GM23338 (cell line): Measurements from ENCODE around the gene VWCE. TPM values are rescaled to one million over a fixed set of nuclear protein-coding genes. Genes with fewer than 3 reads are reported as not detected.

Experiments
- ATAC-seq: fragments of 200-7000 bp; cut with Tn5 transposase; 3 replicates; pipeline ENCODE4 v1.9.1; 2020
- DNase-seq: peaks from one replicate; pipeline ENCODE4 v3.0.0-alpha.2; 2015; ENCODE audit warnings: low spot score
- H2AFZ ChIP-seq: fragments of 200-600 bp; sonication (generic); 2 replicates; pipeline ENCODE4 v1.8.0; 2016; ENCODE audit warnings: antibody characterized with exemption, mild to moderate bottlenecking, moderate library complexity
- H3F3A ChIP-seq: fragments of 200-600 bp; sonication (generic); replicated peaks from 2 replicates; pipeline ENCODE4 v1.8.0; 2017; ENCODE audit warnings: antibody characterized with exemption, mixed run types, low read depth
- H3K27ac ChIP-seq: fragments of 200-600 bp; sonication (generic); 2 replicates; pipeline ENCODE4 v1.6.1; 2016; ENCODE audit warnings: low read depth
- H3K27me3 ChIP-seq: fragments of 200-600 bp; sonication (generic); 2 replicates; pipeline ENCODE4 v1.8.0; 2016; ENCODE audit warnings: mild to moderate bottlenecking, mixed run types, moderate library complexity; ENCODE audit not compliant: insufficient read depth
- H3K36me3 ChIP-seq: fragments of 200-600 bp; sonication (generic); 2 replicates; pipeline ENCODE4 v1.8.0; 2016; ENCODE audit warnings: mild to moderate bottlenecking; ENCODE audit not compliant: insufficient read depth
- H3K4me1 ChIP-seq: fragments of 200-600 bp; sonication (generic); 2 replicates; pipeline ENCODE4 v1.8.0; 2016; ENCODE audit warnings: mild to moderate bottlenecking, moderate library complexity; ENCODE audit not compliant: insufficient read depth
- H3K4me2 ChIP-seq: fragments of 200-600 bp; sonication (generic); 2 replicates; pipeline ENCODE4 v1.7.1; 2017; ENCODE audit warnings: mixed run types
- H3K4me3 ChIP-seq: fragments of 200-600 bp; sonication (generic); 2 replicates; pipeline ENCODE4 v1.6.1; 2016; ENCODE audit warnings: mixed run types
- H3K79me2 ChIP-seq: fragments of 200-600 bp; sonication (generic); replicated peaks from 2 replicates; pipeline ENCODE4 v1.8.0; 2017; ENCODE audit warnings: mild to moderate bottlenecking; ENCODE audit not compliant: insufficient read depth
- H3K9me2 ChIP-seq: fragments of 200-600 bp; sonication (generic); 2 replicates; pipeline ENCODE4 v1.8.0; 2017; ENCODE audit not compliant: insufficient read depth
- H4K20me1 ChIP-seq: fragments of 200-600 bp; sonication (generic); replicated peaks from 2 replicates; pipeline ENCODE4 v1.8.0; 2017; ENCODE audit warnings: mild to moderate bottlenecking; ENCODE audit not compliant: insufficient read depth
- H3K27ac Mint-ChIP-seq: 2 replicates; pipeline ENCODE4 v1.8.0; 2020; ENCODE audit warnings: inconsistent platforms, mild to moderate bottlenecking, moderate library complexity, mixed read lengths
- H3K27me3 Mint-ChIP-seq: 3 replicates; pipeline ENCODE4 v1.8.0; 2022; ENCODE audit warnings: low read depth, mild to moderate bottlenecking, moderate library complexity, mixed read lengths, inconsistent platforms; ENCODE audit not compliant: insufficient read depth, poor library complexity
- H3K36me3 Mint-ChIP-seq: 3 replicates; pipeline ENCODE4 v1.8.0; 2021; ENCODE audit warnings: low read depth, mild to moderate bottlenecking, inconsistent platforms, moderate library complexity, mixed read lengths
- H3K4me1 Mint-ChIP-seq: 3 replicates; pipeline ENCODE4 v1.8.0; 2020; ENCODE audit warnings: mild to moderate bottlenecking, inconsistent platforms, mixed read lengths
- H3K4me3 Mint-ChIP-seq: 3 replicates; pipeline ENCODE4 v1.8.0; 2021; ENCODE audit warnings: moderate library complexity, mild to moderate bottlenecking, inconsistent platforms, mixed read lengths
- H3K9me3 Mint-ChIP-seq: 3 replicates; pipeline ENCODE4 v1.8.0; 2020; ENCODE audit warnings: moderate library complexity, mild to moderate bottlenecking, inconsistent platforms, mixed read lengths
- EZH2phosphoT487 ChIP-seq: fragments of 200-600 bp; sonication (generic); IDR thresholded peaks from one replicate; pipeline ENCODE4 v1.8.1; 2018; ENCODE audit warnings: antibody characterized with exemption; ENCODE audit not compliant: unreplicated experiment
- NANOG ChIP-seq: IDR thresholded peaks from 2 replicates; pipeline ENCODE4 v1.6.1; 2016; ENCODE audit warnings: antibody characterized with exemption, borderline replicate concordance
- POLR2AphosphoS5 ChIP-seq: IDR thresholded peaks from 2 replicates; pipeline ENCODE4 v1.6.1; 2016; ENCODE audit warnings: antibody characterized with exemption, low read depth
- STAT1 ChIP-seq: IDR thresholded peaks from one replicate; pipeline ENCODE4 v1.6.1; 2016; ENCODE audit warnings: antibody characterized with exemption; ENCODE audit not compliant: unreplicated experiment
- ZNF114 ChIP-seq: fragments of 250-450 bp; sonication (Bioruptor Pico); IDR thresholded peaks from 2 replicates; pipeline ENCODE4 v1.5.0; 2020; ENCODE audit warnings: mild to moderate bottlenecking, moderate library complexity
- polyA plus RNA-seq: library from polyadenylated mRNA; unstranded; fragments of >200 nt; fragmentation: Nextera tagmentation; extraction: Ambion mirVana; gene quantifications from 2 replicates; pipeline ENCODE4 v1.2.1, GENCODE V29; 2016
- total RNA-seq: library from RNA; depleted of rRNA; stranded (reverse); fragments of >200 nt; shearing (Covaris generic); gene quantifications from 2 replicates; pipeline ENCODE4 v1.2.3, GENCODE V29; 2014
- TF ChIP-seq, protein P1 (sequence below): IDR thresholded peaks from one replicate; pipeline ENCODE4 v1.6.1; 2018; ENCODE audit warnings: antibody characterized with exemption; ENCODE audit not compliant: unreplicated experiment
- TF ChIP-seq, protein P2 (sequence below): IDR thresholded peaks from 2 replicates; pipeline ENCODE4 v1.6.1; 2016; ENCODE audit warnings: antibody characterized with exemption

The VWCE gene
- total and polyA plus RNA-seq, 2 experiments from 2014 or later = 9.9 to 16.9 TPM

DNA sequence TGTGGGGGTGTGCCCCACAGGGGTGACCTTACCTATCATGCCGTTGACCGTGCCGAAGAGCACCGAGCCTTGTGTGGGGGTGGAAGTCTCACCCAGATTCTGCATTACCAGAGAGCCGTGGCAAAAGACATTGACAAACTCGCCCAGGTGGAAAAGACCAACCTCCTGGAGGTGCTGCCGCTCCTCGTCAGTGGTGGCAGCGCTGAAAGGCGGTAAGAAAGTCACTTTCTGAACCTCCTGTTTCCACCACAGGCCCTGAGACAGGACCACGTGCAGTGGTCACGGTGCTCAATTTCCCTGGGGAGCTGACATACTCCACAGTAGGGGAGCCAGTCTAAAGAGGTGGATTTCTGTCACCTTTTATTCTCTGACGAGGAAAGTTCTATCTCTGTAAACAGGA, 7.4 kb upstream of the VWCE start:
- no peak for ATAC-seq
- peaks cover 65% of the 10 kb centered on the region for H3K36me3 ChIP-seq
- Mint-ChIP-seq H3K27ac (no peak overlapping the region), H3K9me3 (no peaks in the 10 kb centered on the region), H3K36me3 (peaks cover 70% of the 10 kb centered on the region), H3K4me1 (peaks cover 14% of the 10 kb centered on the region), H3K27me3 (peaks cover 3% of the 10 kb centered on the region), H3K4me3 (no peak overlapping the region)
- H3K4me3 ChIP-seq = no peak overlapping the region
- H3K4me2 ChIP-seq = no peak overlapping the region
- H3F3A ChIP-seq = 0 out of 2 replicates have a peak, but pooled peaks cover 4% of the 10 kb centered on the region
- no peak overlapping the region for H3K27ac ChIP-seq
- no peak overlapping the region for H2AFZ ChIP-seq
- TF ChIP-seq EZH2phosphoT487 (no peak), POLR2AphosphoS5 (no peak), NANOG (no peak), ZNF114 (CRISPR knock-in tag) (no peak), STAT1 (no peak)
- TF ChIP-seq, protein P1, sequence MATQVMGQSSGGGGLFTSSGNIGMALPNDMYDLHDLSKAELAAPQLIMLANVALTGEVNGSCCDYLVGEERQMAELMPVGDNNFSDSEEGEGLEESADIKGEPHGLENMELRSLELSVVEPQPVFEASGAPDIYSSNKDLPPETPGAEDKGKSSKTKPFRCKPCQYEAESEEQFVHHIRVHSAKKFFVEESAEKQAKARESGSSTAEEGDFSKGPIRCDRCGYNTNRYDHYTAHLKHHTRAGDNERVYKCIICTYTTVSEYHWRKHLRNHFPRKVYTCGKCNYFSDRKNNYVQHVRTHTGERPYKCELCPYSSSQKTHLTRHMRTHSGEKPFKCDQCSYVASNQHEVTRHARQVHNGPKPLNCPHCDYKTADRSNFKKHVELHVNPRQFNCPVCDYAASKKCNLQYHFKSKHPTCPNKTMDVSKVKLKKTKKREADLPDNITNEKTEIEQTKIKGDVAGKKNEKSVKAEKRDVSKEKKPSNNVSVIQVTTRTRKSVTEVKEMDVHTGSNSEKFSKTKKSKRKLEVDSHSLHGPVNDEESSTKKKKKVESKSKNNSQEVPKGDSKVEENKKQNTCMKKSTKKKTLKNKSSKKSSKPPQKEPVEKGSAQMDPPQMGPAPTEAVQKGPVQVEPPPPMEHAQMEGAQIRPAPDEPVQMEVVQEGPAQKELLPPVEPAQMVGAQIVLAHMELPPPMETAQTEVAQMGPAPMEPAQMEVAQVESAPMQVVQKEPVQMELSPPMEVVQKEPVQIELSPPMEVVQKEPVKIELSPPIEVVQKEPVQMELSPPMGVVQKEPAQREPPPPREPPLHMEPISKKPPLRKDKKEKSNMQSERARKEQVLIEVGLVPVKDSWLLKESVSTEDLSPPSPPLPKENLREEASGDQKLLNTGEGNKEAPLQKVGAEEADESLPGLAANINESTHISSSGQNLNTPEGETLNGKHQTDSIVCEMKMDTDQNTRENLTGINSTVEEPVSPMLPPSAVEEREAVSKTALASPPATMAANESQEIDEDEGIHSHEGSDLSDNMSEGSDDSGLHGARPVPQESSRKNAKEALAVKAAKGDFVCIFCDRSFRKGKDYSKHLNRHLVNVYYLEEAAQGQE = no peak
- TF ChIP-seq, protein P2, sequence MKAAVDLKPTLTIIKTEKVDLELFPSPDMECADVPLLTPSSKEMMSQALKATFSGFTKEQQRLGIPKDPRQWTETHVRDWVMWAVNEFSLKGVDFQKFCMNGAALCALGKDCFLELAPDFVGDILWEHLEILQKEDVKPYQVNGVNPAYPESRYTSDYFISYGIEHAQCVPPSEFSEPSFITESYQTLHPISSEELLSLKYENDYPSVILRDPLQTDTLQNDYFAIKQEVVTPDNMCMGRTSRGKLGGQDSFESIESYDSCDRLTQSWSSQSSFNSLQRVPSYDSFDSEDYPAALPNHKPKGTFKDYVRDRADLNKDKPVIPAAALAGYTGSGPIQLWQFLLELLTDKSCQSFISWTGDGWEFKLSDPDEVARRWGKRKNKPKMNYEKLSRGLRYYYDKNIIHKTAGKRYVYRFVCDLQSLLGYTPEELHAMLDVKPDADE = no peak
- H3K9me2 ChIP-seq = no peaks in the 10 kb centered on the region
- H3K4me1 ChIP-seq = no peaks in the 10 kb centered on the region
- peaks cover 26% of the 10 kb centered on the region; the same call in 1 of the 2 replicates for H4K20me1 ChIP-seq
- H3K27me3 ChIP-seq = no peaks in the 10 kb centered on the region
- no peaks in the 10 kb centered on the region for H3K79me2 ChIP-seq
- DNase-seq = no peak

DNA sequence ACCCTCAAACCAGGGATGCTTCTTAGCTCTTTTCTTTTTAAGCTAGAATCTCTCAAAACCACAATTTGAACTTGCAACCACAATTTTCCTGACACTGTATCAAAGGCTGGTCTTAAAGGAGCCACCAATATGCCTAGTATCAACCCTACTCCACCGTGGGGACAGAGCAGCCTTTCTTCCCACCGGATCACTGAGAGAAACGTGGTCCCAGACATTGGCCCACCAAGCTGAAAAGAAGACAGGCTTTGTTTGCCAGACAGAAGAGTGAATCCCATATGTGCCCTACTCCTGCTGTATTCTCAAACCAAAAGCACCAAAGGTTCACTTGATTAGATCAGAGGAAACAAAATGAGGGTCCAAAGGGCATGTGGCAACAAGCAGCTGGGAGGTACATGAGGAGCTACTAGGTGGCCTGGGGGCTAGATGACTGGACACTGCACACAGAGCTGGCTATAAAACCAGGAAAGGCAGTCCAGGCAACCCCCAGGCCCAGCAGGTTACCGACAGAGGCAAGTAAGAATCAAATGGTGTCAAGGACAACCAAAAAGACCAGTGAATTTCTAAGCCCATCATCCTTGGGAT, 3.6 kb upstream of the VWCE start:
- peaks cover 37% of the 10 kb centered on the region for H3K36me3 ChIP-seq

More for the DNA sequence above, 3.6 kb upstream of the VWCE start:
- Histone ChIP-seq H4K20me1 (peaks cover 6% of the 10 kb centered on the region; the same call in 1 of the 2 replicates), H3F3A (peaks cover 12% of the 10 kb centered on the region), H3K27ac (no peak overlapping the region), H3K9me2 (no peaks in the 10 kb centered on the region), H3K4me1 (peaks cover 4% of the 10 kb centered on the region; the same call in 1 of the 2 replicates), H3K27me3 (peaks cover 5% of the 10 kb centered on the region), H3K4me2 (no peak overlapping the region), H3K79me2 (peaks cover 1% of the 10 kb centered on the region; the same call in 1 of the 2 replicates), H2AFZ (no peak overlapping the region), H3K4me3 (no peak overlapping the region)
- Mint-ChIP-seq H3K4me3 (no peak overlapping the region), H3K36me3 (peaks cover 66% of the 10 kb centered on the region), H3K9me3 (no peaks in the 10 kb centered on the region; the same call in 2 of the 3 replicates), H3K27ac (peak overlapping the region; percentile 69), H3K27me3 (peaks cover 7% of the 10 kb centered on the region), H3K4me1 (peaks cover 16% of the 10 kb centered on the region)
- DNase-seq (no peak), ATAC-seq (no peak)
- TF ChIP-seq, protein P2 = no peak
